BLaER1 (cell line): ENCODE data around the gene ZNF165.
"Not testable (repeated sequence)": the region's sequence is repeated elsewhere in the genome, so short reads cannot be mapped to it uniquely, and the experiment has no call there.

ENCODE experiments used
- H3K27ac ChIP-seq: shearing (Covaris generic); formaldehyde crosslinking; 2 replicates; pipeline ENCODE4 v1.8.1; 2022
- H3K27me3 ChIP-seq: shearing (Covaris generic); formaldehyde crosslinking; 2 replicates; pipeline ENCODE4 v1.8.1; 2022
- H3K36me3 ChIP-seq: shearing (Covaris generic); formaldehyde crosslinking; 2 replicates; pipeline ENCODE4 v1.8.1; 2022
- H3K4me1 ChIP-seq: shearing (Covaris generic); formaldehyde crosslinking; 2 replicates; pipeline ENCODE4 v1.8.1; 2022
- H3K4me2 ChIP-seq: shearing (Covaris generic); formaldehyde crosslinking; 2 replicates; pipeline ENCODE4 v1.8.1; 2022
- H3K4me3 ChIP-seq: shearing (Covaris generic); formaldehyde crosslinking; 2 replicates; pipeline ENCODE4 v1.8.1; 2022
- H3K9ac ChIP-seq: shearing (Covaris generic); formaldehyde crosslinking; 2 replicates; pipeline ENCODE4 v1.8.1; 2022
- H3K9me3 ChIP-seq: shearing (Covaris generic); formaldehyde crosslinking; 2 replicates; pipeline ENCODE4 v1.8.1; 2022
- H4K20me1 ChIP-seq: shearing (Covaris generic); formaldehyde crosslinking; 2 replicates; pipeline ENCODE4 v1.8.1; 2022
- Cebpa-rat ChIP-seq: shearing (Covaris generic); IDR thresholded peaks from 2 replicates; pipeline ENCODE4 v1.8.1; 2022

The ZNF165 gene

DNA sequence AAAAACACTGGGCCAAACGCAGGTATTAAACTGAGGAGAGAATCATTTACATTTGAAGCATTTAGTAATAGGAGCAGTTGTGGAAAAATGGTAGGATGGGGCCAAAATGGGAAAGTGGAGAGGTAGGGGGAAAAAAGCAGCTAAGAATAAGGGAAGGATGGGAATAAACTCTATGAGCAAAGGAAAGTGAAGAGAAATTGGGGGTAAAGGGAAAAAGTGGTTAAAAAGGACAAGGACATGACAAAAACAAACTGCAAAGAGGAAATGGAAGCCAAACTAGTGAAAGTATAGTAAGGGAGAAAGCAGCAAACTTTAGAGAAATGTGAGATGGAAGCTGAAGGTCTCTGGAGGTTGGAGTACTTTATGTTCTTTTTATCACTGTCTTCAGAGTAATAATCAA lies 37.8 kb downstream of the ZNF165 start:
- Histone ChIP-seq H4K20me1 (no peaks in the 10 kb centered on the region), H3K27me3 (no peaks in the 10 kb centered on the region), H3K9me3 (no peaks in the 10 kb centered on the region), H3K27ac (no peak overlapping the region), H3K4me1 (no peaks in the 10 kb centered on the region), H3K4me3 (no peak overlapping the region), H3K36me3 (peaks cover 85% of the 10 kb centered on the region), H3K9ac (no peak overlapping the region), H3K4me2 (no peak overlapping the region)
- TF ChIP-seq Cebpa-rat = no peak

DNA sequence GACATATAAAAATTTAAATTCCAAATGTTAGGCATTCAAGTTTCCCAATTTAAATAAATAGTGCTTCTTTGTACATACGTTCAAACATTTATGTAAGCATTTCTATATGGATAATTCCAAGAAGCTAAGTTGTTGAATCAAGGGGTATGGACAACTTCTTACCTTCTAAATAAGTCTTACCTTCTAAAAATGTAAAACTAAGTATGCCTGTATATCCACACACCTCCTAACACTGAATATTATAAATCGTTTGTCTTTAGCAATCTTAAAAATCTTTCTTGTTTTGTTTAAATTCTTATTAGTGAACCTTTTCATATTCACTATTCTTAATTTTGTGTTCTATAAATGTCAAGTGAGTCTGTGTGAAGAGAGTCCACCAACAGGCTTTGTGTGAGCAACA lies 41.5 kb downstream of the ZNF165 start:
- Histone ChIP-seq H3K4me2 (no peak overlapping the region), H3K27me3 (no peaks in the 10 kb centered on the region), H3K9me3 (no peaks in the 10 kb centered on the region), H3K9ac (no peak overlapping the region), H3K36me3 (peaks cover 57% of the 10 kb centered on the region), H4K20me1 (peaks cover 17% of the 10 kb centered on the region), H3K4me1 (peaks cover 25% of the 10 kb centered on the region), H3K27ac (no peak overlapping the region), H3K4me3 (no peak overlapping the region)
- TF ChIP-seq Cebpa-rat = no peak

DNA sequence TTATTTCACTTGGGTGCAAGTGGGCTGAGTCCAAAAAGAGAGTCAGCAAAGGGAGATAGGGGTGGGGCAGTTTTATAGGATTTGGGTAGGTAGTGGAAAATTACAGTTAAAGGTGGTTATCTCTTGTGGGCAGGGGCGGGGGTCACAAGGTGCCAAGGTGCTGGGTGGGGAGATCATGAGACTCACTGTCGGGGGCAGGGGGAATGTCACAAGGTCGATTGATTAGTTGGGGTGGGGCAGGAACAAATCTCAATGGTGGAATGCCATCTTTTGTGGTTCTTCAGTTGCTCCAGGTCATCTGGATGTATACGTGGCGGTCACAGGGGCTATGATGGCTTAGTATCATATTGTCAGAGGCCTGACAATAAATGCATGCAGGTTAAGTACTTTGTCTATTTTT lies 41.9 kb downstream of the ZNF165 start:
- H4K20me1 ChIP-seq = peaks cover 21% of the 10 kb centered on the region
- H3K27ac ChIP-seq, H3K9ac ChIP-seq, H3K27me3 ChIP-seq, H3K9me3 ChIP-seq, H3K4me2 ChIP-seq, H3K4me3 ChIP-seq: not testable (repeated sequence)
- peaks cover 58% of the 10 kb centered on the region for H3K36me3 ChIP-seq
- H3K4me1 ChIP-seq = peaks cover 29% of the 10 kb centered on the region

DNA sequence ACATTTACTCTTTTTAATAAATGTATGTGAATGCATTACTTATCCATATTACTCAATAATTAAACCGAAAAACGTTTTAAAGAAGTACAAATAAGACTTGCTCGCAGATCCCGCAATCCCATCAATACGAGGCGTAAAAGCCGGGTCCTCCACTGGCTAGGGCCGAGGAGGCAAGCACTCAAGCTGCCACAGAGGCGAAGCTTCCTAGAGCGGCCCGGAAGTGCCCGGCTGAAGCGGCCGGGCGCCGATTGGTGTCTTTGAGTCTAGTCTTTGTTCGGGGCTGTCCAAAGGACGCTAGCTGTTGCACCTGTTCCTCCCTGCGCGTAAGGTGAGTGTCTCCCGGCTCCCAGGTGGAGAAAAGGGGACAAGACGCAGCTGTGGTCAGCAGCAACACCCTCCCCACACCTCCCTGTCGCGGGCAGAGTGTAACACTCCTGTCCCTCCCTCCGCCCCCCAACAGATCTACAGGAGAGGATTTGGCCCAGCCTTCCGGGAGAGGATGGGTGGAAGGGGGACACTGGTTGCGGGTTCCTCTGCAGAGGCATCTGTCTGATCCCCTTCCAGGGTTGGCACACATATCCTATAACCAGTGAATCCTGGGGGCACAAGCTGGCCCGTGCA lies 44.1 kb downstream of the ZNF165 start, which contains the start of gene ZSCAN16:
Gene ZSCAN16, plus strand, starts transcription at position 260 of the 621 bp plus-strand sequence. CDS start 835 bp downstream, outside the sequence.
- H3K9me3 ChIP-seq = no peaks in the 10 kb centered on the region
- no peaks in the 10 kb centered on the region for H3K27me3 ChIP-seq
- H3K36me3 ChIP-seq = peaks cover 61% of the 10 kb centered on the region
- H3K9ac ChIP-seq = peak within 1 kb of the TSS; percentile 86
- no peak for TF ChIP-seq Cebpa-rat
- peaks cover 40% of the 10 kb centered on the region for H4K20me1 ChIP-seq
- H3K27ac ChIP-seq = peak within 1 kb of the TSS; percentile 89
- H3K4me3 ChIP-seq = peak within 1 kb of the TSS; percentile 90
- H3K4me1 ChIP-seq = peaks cover 32% of the 10 kb centered on the region
- H3K4me2 ChIP-seq = peak within 1 kb of the TSS; percentile 92

DNA sequence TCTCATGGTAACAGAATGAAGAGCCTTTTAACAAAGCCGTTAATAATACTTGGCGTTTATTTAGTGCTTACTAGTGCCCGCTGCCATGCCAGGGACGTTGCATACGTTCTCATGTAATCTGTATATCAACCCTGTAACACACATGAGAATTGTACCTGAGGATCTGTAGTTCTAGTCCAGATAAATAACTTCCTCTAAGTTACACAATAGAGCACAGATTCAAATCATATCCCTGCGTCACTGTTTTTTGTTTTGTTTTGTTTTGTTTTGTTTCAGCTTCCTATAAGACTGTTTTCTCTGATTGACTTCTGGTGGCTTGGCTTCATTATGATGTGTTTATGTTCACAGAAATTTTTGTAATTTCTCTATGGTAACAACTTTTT lies 44.6 kb downstream of the ZNF165 start:
- Histone ChIP-seq H3K27me3 (no peaks in the 10 kb centered on the region), H3K9ac (peak overlapping the region; percentile 86), H3K36me3 (peaks cover 64% of the 10 kb centered on the region), H3K4me1 (peaks cover 32% of the 10 kb centered on the region), H3K4me3 (peak overlapping the region; percentile 90), H3K27ac (peak overlapping the region; percentile 89), H4K20me1 (peaks cover 46% of the 10 kb centered on the region), H3K9me3 (no peaks in the 10 kb centered on the region), H3K4me2 (peak overlapping the region; percentile 92)
- TF ChIP-seq Cebpa-rat = no peak

DNA sequence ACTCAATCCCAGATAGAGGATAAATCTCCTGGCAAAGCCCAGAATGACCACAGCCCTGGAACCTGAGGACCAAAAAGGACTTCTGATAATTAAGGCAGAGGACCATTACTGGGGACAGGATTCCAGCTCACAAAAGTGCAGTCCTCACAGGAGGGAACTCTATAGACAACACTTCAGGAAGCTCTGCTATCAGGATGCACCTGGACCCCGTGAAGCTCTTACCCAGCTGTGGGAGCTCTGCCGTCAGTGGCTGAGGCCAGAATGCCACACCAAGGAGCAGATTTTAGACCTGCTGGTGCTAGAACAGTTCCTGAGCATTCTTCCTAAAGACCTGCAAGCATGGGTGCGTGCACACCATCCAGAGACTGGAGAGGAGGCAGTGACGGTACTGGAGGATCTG lies 45.0 kb downstream of the ZNF165 start:
- H3K4me3 ChIP-seq = peak overlapping the region; percentile 90

DNA sequence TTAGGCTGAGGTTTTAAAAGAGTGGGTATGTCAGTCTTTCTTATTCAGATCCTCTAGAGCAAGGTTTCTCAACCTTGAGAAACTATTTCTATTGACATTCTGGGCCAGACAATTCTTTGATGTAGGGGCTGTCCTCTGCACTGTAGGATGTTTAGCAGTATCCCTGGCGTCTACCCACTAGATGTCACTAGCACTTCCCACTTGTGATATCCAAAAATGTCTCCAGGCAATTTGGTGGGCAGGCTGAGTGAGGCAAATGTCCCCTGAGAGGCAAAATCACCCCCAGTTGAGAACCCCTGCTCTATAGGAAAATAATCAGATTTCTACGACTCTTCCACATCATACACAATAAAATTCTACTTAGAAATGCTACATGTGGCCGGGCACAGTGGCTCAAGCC lies 53.6 kb downstream of the ZNF165 start:
- Histone ChIP-seq H3K4me3 (no peak overlapping the region), H3K4me1 (peaks cover 33% of the 10 kb centered on the region), H3K4me2 (peak overlapping the region; percentile 40), H3K36me3 (peaks cover 45% of the 10 kb centered on the region), H4K20me1 (peaks cover 43% of the 10 kb centered on the region), H3K27me3 (no peaks in the 10 kb centered on the region), H3K9ac (no peak overlapping the region), H3K27ac (no peak overlapping the region), H3K9me3 (no peaks in the 10 kb centered on the region)
- no peak for TF ChIP-seq Cebpa-rat

More for the DNA sequence above, 45.0 kb downstream of the ZNF165 start:
- Histone ChIP-seq H3K4me2 (peak overlapping the region; percentile 92), H3K27ac (peak overlapping the region; percentile 89), H3K27me3 (no peaks in the 10 kb centered on the region), H4K20me1 (peaks cover 50% of the 10 kb centered on the region), H3K4me1 (peaks cover 32% of the 10 kb centered on the region), H3K36me3 (peaks cover 64% of the 10 kb centered on the region), H3K9ac (peak overlapping the region; percentile 86), H3K9me3 (no peaks in the 10 kb centered on the region)
- no peak for TF ChIP-seq Cebpa-rat

DNA sequence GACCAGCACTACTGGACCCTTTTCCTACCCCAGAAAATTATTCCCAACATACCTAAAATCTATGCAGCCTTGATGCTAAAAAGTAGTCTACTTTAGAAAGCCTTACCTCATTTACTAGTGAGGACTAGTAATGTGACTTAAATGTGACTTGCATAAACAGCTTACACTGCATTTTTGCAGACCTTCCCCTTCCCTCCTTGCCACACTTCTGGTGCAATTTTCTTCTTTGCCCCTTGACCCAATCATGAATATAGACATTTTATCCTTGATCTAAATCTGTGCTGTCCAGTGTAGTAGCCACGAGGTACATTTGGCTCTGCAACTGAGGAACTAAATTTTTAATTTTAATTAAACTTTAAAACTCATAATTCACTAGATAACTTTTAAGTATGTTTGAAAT lies 54.3 kb downstream of the ZNF165 start:
- no peak overlapping the region for H3K4me3 ChIP-seq
- peaks cover 38% of the 10 kb centered on the region for H3K36me3 ChIP-seq
- no peak overlapping the region for H3K27ac ChIP-seq
- no peaks in the 10 kb centered on the region for H3K9me3 ChIP-seq
- H3K9ac ChIP-seq = no peak overlapping the region
- peaks cover 38% of the 10 kb centered on the region for H4K20me1 ChIP-seq
- peaks cover 33% of the 10 kb centered on the region for H3K4me1 ChIP-seq
- no peaks in the 10 kb centered on the region for H3K27me3 ChIP-seq
- peak overlapping the region; percentile 40 for H3K4me2 ChIP-seq
- no peak for TF ChIP-seq Cebpa-rat

DNA sequence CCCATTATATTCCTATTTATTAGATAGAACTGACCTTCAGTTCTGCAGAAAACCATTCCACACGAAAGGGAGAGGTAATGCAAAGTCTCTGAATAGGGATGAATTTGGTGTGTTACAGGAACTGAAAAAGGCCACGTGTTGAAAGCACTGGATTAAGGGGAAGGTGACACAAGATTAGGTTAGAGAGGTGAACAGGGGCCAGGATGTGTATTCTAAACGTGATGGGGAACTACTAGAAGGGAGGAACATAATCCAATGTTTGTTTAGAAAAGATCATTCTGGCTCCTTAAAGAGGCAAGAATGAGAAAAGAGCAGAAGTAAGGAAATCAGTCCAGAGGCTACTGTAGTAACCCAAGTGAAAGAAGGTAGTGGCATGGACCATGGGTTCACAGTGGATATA lies 55.0 kb downstream of the ZNF165 start:
- H3K27ac ChIP-seq = no peak overlapping the region
- no peak overlapping the region for H3K9ac ChIP-seq

DNA sequence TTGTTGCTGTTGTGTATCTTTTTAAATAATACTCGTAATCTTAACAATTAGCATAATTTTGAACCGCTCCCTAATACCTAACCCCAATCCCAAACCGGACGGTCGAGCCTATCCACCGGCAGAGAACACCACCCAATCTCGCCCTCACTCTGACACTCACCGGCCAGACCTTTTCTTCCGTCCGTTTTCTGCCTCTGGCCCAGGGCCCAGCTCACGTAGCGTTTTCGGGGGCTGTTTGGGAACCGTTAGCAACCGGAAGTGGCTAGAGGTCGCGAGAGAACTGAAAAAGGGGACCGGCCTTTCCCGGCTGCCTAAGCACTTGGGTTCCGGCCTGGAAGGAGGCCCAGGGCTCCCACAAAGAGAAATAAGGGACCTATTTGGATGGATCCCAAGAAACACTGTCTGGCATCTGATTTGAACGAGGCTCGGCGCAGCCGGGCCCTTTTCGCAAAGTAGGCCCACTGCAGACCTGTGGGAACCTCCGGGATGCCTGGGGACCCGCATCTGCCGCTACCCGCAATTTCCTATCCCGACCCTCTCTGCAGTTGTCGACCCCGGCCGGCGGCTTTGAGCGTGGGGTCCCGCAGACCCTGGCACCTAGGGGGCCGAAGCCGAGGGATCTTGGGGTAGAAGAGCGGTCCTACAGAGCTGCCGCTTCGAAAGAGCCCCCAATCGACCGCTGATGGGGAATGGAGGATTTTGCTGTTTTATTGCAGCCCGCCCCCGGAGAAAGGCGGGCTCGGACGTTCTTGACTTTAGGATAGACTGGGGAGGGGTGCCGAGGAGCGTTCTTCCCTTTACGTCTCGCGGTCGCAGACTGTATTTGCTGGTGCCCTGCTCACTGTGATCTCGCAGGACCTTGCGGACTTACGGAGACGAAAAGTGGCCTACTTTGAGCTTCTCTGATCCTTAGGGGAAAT lies 56.5 kb downstream of the ZNF165 start:
- no peak for TF ChIP-seq Cebpa-rat
- H3K27ac ChIP-seq = peak overlapping the region; percentile 94
- peak overlapping the region; percentile 92 for H3K4me2 ChIP-seq
- H3K27me3 ChIP-seq = no peaks in the 10 kb centered on the region
- peaks cover 18% of the 10 kb centered on the region for H4K20me1 ChIP-seq
- H3K4me3 ChIP-seq = peak overlapping the region; percentile 79
- peaks cover 49% of the 10 kb centered on the region for H3K4me1 ChIP-seq
- peak overlapping the region; percentile 92 for H3K9ac ChIP-seq
- H3K9me3 ChIP-seq = no peaks in the 10 kb centered on the region
- H3K36me3 ChIP-seq = peaks cover 16% of the 10 kb centered on the region

More for the DNA sequence above, 55.0 kb downstream of the ZNF165 start:
- TF ChIP-seq Cebpa-rat = no peak
- Histone ChIP-seq H3K36me3 (peaks cover 31% of the 10 kb centered on the region), H3K27me3 (no peaks in the 10 kb centered on the region), H4K20me1 (peaks cover 31% of the 10 kb centered on the region), H3K4me2 (peak overlapping the region; percentile 92), H3K4me1 (peaks cover 39% of the 10 kb centered on the region), H3K4me3 (peak overlapping the region; percentile 79; the same call in 1 of the 2 replicates), H3K9me3 (no peaks in the 10 kb centered on the region)
